Measurements from ENCODE around the gene NDRG3. TPM values are rescaled to one million over a fixed set of nuclear protein-coding genes. Genes with fewer than 3 reads are reported as not detected.

Gene NDRG3
- total RNA-seq, 1 experiment from 2014 or later: 23.6 TPM

- no peak overlapping the region for H3K4me3 Mint-ChIP-seq
- no peak overlapping the region for H3K14ac ChIP-seq (ENCODE audit: insufficient read depth, low read length)
Measured at GRCh38 chr20:36742558-36742957, 3.3 kb downstream of the NDRG3 start.

More at GRCh38 chr20:36742558-36742957, 3.3 kb downstream of the NDRG3 start:
- Histone ChIP-seq H3K23ac (ENCODE audit: insufficient read length, low read depth, low read length) (no peak overlapping the region), H2BK5ac (ENCODE audit: insufficient read length, low read length) (no peak overlapping the region), H2AFZ (ENCODE audit: low read length) (no peak overlapping the region), H3K18ac (ENCODE audit: insufficient read length, low read depth, low read length) (no peak overlapping the region), H3K23me2 (ENCODE audit: insufficient read length, low read depth, low read length, poor library complexity, severe bottlenecking) (peaks cover 6% of the 10 kb centered on the region), H3K9me3 (ENCODE audit: control insufficient read depth, low read depth, low read length) (no peaks in the 10 kb centered on the region), H3K27ac (ENCODE audit: insufficient read length, low read depth, low read length) (no peak overlapping the region), H3K56ac (ENCODE audit: insufficient read length, low read depth, low read length) (no peak overlapping the region), H2BK12ac (ENCODE audit: insufficient read length, low read depth, low read length) (no peak overlapping the region), H4K5ac (ENCODE audit: insufficient read length, low read depth, low read length) (no peak overlapping the region), H2BK120ac (ENCODE audit: low read depth, low read length, poor library complexity, severe bottlenecking) (no peak overlapping the region), H3K4me1 (ENCODE audit: insufficient read depth, low read length) (no peaks in the 10 kb centered on the region), H2BK15ac (ENCODE audit: low read depth, low read length) (no peak overlapping the region), H4K91ac (ENCODE audit: insufficient read length, low read depth, low read length) (no peak overlapping the region), H3K4me2 (ENCODE audit: insufficient read depth, insufficient read length, low read length) (no peak overlapping the region), H3K27me3 (ENCODE audit: insufficient read depth, low read length) (no peaks in the 10 kb centered on the region), H3K79me2 (ENCODE audit: insufficient read depth, low read length) (0 out of 2 replicates have a peak, but pooled peaks cover 2% of the 10 kb centered on the region), H3K79me1 (ENCODE audit: insufficient read depth, low read depth, low read length, poor library complexity, severe bottlenecking) (no peaks in the 10 kb centered on the region), H4K20me1 (ENCODE audit: control insufficient read depth, insufficient read depth, insufficient read length) (no peaks in the 10 kb centered on the region), H3T11ph (ENCODE audit: low read length) (no peak overlapping the region), H3K9ac (ENCODE audit: extremely low read depth, insufficient read length, low read length) (no peak overlapping the region), H3K4ac (ENCODE audit: low read depth, low read length) (no peak overlapping the region), H2AK5ac (ENCODE audit: insufficient read length, low read length) (no peak overlapping the region), H2BK20ac (ENCODE audit: low read depth, low read length, poor library complexity, severe bottlenecking) (no peak overlapping the region), H4K8ac (replicated peaks; ENCODE audit: insufficient read length, low read depth, low read length) (no peak overlapping the region)
- DNase-seq: no peak
- H3K27ac Mint-ChIP-seq: no peak overlapping the region
- WGBS (ENCODE audit: extremely low coverage, insufficient read length, low lambda C conversion rate): no CpG with 5 or more reads among the region's 2 CpGs
- TF ChIP-seq CTCF (conservative IDR thresholded peaks at IDR 0.05): no peak
- H3K27me3 Mint-ChIP-seq (ENCODE audit: low read depth): no peaks in the 10 kb centered on the region; the same call in 1 of the 2 replicates
- no peaks in the 10 kb centered on the region for H3K9me3 Mint-ChIP-seq
- H3K36me3 Mint-ChIP-seq (ENCODE audit: insufficient read depth in 1 of 3, low read depth in 3 of 3): no peaks in the 10 kb centered on the region
- peaks cover 17 to 18% of the 10 kb centered on the region in 2 experiments for H3K4me1 Mint-ChIP-seq
